Prostate gland (tissue), 2 donors: ENCODE measurements around the gene KLF11.

Experiments used
- CTCF ChIP-seq, 4 experiments: fragments of 200-600 bp in 2 of 4; fragments of 450-650 bp in 2 of 4; sonication (generic) in 2 of 4; IDR thresholded peaks; 1 replicate in 3 of 4; 2 replicates in 1 of 4; pipeline ENCODE4 v1.5.1; 2016 to 2019; ENCODE audit warnings: antibody characterized with exemption in 4 of 4, mild to moderate bottlenecking in 2 of 4, moderate library complexity in 2 of 4
- POLR2AphosphoS5 ChIP-seq: sonication (generic); formaldehyde crosslinking; IDR thresholded peaks from one replicate; pipeline ENCODE4 v1.6.1; 2017; ENCODE audit warnings: antibody characterized with exemption

GRCh38 chr2:10096641-10097040 lies 53.3 kb downstream of the KLF11 start:
- TF ChIP-seq CTCF (IDR thresholded peaks at IDR 0.05) = no peak
- TF ChIP-seq POLR2AphosphoS5 = no peak
